GM12878 (cell line): ENCODE measurements around the gene FRMD3. TPM values are rescaled to one million over a fixed set of nuclear protein-coding genes. Genes with fewer than 3 reads are reported as not detected.

Experiments used
- ATAC-seq: fragments of 200-7000 bp; cut with Tn5 transposase; 3 replicates; pipeline ENCODE4 v1.9.1; 2020; ENCODE audit warnings: mild to moderate bottlenecking, moderate library complexity
- BruUV-seq: library from RNA; stranded (reverse); fragments of 400-500 nt; replicated peaks from 2 replicates; lab custom pipeline; 2021; lab: Mats Ljungman, UMichigan
- CTCF ChIA-PET: fragments of 300-600 bp; sonication (Branson Sonifier 250); formaldehyde crosslinking; extraction: SDS; loops from one replicate; lab custom pipeline; 2021; ENCODE audit warnings: inconsistent platforms; lab: Yijun Ruan, JAX
- POLR2A ChIA-PET: fragments of 350-600 bp; formaldehyde crosslinking; extraction: SDS; loops from one replicate; lab custom pipeline; 2021; ENCODE audit warnings: inconsistent platforms; lab: Charles Lee
- RAD21 ChIA-PET: fragments of 300-600 bp; sonication (Branson Sonifier 250); formaldehyde crosslinking; loops from one replicate; lab custom pipeline; 2023; ENCODE audit warnings: antibody characterized with exemption; ENCODE audit not compliant: unreplicated experiment; lab: Charles Lee
- SMC1A ChIA-PET: fragments of 300-600 bp; sonication (Branson Sonifier 250); formaldehyde crosslinking; loops from one replicate; lab custom pipeline; 2023; ENCODE audit not compliant: unreplicated experiment, uncharacterized antibody; lab: Charles Lee
- DNase-seq: peaks from one replicate; pipeline ENCODE4 v3.0.0-alpha.2; 2011; ENCODE audit warnings: low read depth, low spot score
- FAIRE-seq: peaks from 3 replicates; lab custom pipeline; 2011; peaks lifted over from hg19 to GRCh38; lab: Jason Lieb, UNC
- H2AFZ ChIP-seq: 2 replicates; pipeline ENCODE4 v1.6.0; 2011; ENCODE audit warnings: low read depth, low read length, control low read depth; ENCODE audit not compliant: control insufficient read depth
- H3K27ac ChIP-seq: 2 replicates; pipeline ENCODE4 v1.5.1; 2011; ENCODE audit warnings: control low read depth; ENCODE audit not compliant: control insufficient read depth, insufficient read depth
- H3K27me3 ChIP-seq, 2 experiments: replicated peaks in 1 of 2; 2 replicates each; pipeline versions ENCODE4 v1.6.0 to v1.6.1; 2011; ENCODE audit warnings: low read length in 1 of 2; ENCODE audit not compliant: control insufficient read depth in 2 of 2, insufficient read depth in 2 of 2
- H3K36me3 ChIP-seq, 2 experiments: 2 replicates each; pipeline ENCODE4 v1.5.1; 2011; ENCODE audit warnings: low read length in 1 of 2; ENCODE audit not compliant: control insufficient read depth in 2 of 2, insufficient read depth in 2 of 2
- H3K4me1 ChIP-seq: 2 replicates; pipeline ENCODE4 v1.6.1; 2011; ENCODE audit warnings: mild to moderate bottlenecking, low read length, moderate library complexity, mixed read lengths; ENCODE audit not compliant: control insufficient read depth, insufficient read depth
- H3K4me2 ChIP-seq: 2 replicates; pipeline ENCODE4 v1.6.0; 2011; ENCODE audit warnings: control low read depth; ENCODE audit not compliant: control insufficient read depth, insufficient read depth
- H3K4me3 ChIP-seq: fragments of 200-600 bp; sonication (generic); 2 replicates; pipeline ENCODE4 v1.5.1; 2016
- H3K79me2 ChIP-seq: 2 replicates; pipeline ENCODE4 v1.6.0; 2011; ENCODE audit warnings: low read length; ENCODE audit not compliant: control insufficient read depth, insufficient read depth
- H3K9ac ChIP-seq: 2 replicates; pipeline ENCODE4 v1.8.0; 2011; ENCODE audit warnings: low read length, control low read depth, mixed read lengths; ENCODE audit not compliant: control insufficient read depth, insufficient read depth
- H3K9me3 ChIP-seq: replicated peaks from 3 replicates; pipeline ENCODE4 v1.5.1; 2011; ENCODE audit warnings: mild to moderate bottlenecking, low read length; ENCODE audit not compliant: control insufficient read depth, insufficient read depth
- H4K20me1 ChIP-seq: 2 replicates; pipeline ENCODE4 v1.6.0; 2011; ENCODE audit not compliant: control insufficient read depth, insufficient read depth
- PKNOX1 ChIP-seq: fragments of 450-650 bp; IDR thresholded peaks from 2 replicates; pipeline ENCODE4 v1.6.1; 2016; ENCODE audit warnings: mild to moderate bottlenecking
- WGBS: methylation state at CpG from one replicate; pipeline ENCODE4 v1.1.6; 2016; ENCODE audit warnings: low lambda C conversion rate; ENCODE audit not compliant: insufficient replicate concordance, insufficient coverage; ENCODE audit errors: missing lambda C conversion rate; 5-methylcytosine and 5-hydroxymethylcytosine counted together
- in situ Hi-C: fragments of 300-500 bp; cut with MboI; formaldehyde crosslinking; loops from 9 replicates; pipeline ENCODE4 v1.14.3; 2018; ENCODE audit warnings: mixed read lengths
- intact Hi-C: fragments of 100-400 bp; cut with micrococcal nuclease; formaldehyde crosslinking; loops from one replicate; pipeline ENCODE4 v1.14.2; 2022; ENCODE audit not compliant: unreplicated experiment
- polyA plus RNA-seq, 11 experiments: library from polyadenylated mRNA; depleted of rRNA in 4 of 11; unstranded in 6 of 11; stranded (reverse) in 5 of 11; fragments of >200 nt; fragmentation: Nextera tagmentation in 4 of 11; fragmentation: Illumina TruSeq in 1 of 11; extraction: Ambion mirVana in 4 of 11; extraction: Trizol in 1 of 11; gene quantifications; 1 replicate in 1 of 11; 2 replicates in 10 of 11; pipeline versions ENCODE4 v1.2.1 to v1.2.3, GENCODE V29; 2011 to 2016; ENCODE audit warnings: inconsistent platforms in 2 of 11, missing spikeins in 2 of 11, low read depth in 1 of 11
- total RNA-seq, 4 experiments: library from RNA; depleted of rRNA in 3 of 4; stranded (reverse); fragments of >200 nt in 3 of 4; fragmentation: Illumina TruSeq in 1 of 4; extraction: Trizol in 1 of 4; gene quantifications; 2 replicates each; pipeline versions ENCODE4 v1.2.1 to v1.2.3, GENCODE V29; 2013 to 2021
- TF ChIP-seq, protein P1 (sequence below): fragments of 450-650 bp; IDR thresholded peaks from 2 replicates; pipeline ENCODE4 v1.6.1; 2017; ENCODE audit warnings: mild to moderate bottlenecking, moderate library complexity

FRMD3 gene
- total and polyA plus RNA-seq, 10 of the 15 experiments (the other 5 are each of a cell fraction or from before 2014, with no cell fraction given): 0.04 to 0.68 (median 0.21) TPM; not detected in 1

- RAD21 ChIA-PET: no interaction called here
- H3K36me3 ChIP-seq: no peaks in the 10 kb centered on the region
- SMC1A ChIA-PET: interaction anchor here (1.5 kb wide), 1 partner anchor 11 kb away, joined by 3 read pairs; no protein-coding TSS in a partner anchor
- intact Hi-C loops (no loop called here), in situ Hi-C loops (no loop called here)
- no peaks in the 10 kb centered on the region for H4K20me1 ChIP-seq
- H3K79me2 ChIP-seq: no peaks in the 10 kb centered on the region
- H3K9ac ChIP-seq: no peak overlapping the region
- WGBS: 79% methylated on average over 5 of the region's 5 CpGs
- CTCF ChIA-PET: interaction anchor here (1.2 kb wide), 1 partner anchor 40 kb away, joined by 3 read pairs; no protein-coding TSS in a partner anchor
- no peak for DNase-seq
- peak overlapping the region; percentile 50; the same call in 1 of the 2 replicates for H3K4me3 ChIP-seq
- FAIRE-seq: no peak
- 0 out of 2 replicates have a peak overlapping the region, but pooled peaks have one; percentile 61 for H3K27ac ChIP-seq
- no peaks in the 10 kb centered on the region for H3K9me3 ChIP-seq
- no peaks in the 10 kb centered on the region for H3K27me3 ChIP-seq
- peak; percentile 13; the same call in 1 of the 3 replicates for ATAC-seq
- H2AFZ ChIP-seq: no peak overlapping the region
- POLR2A ChIA-PET: no interaction called here
- peak overlapping the region; percentile 99 for H3K4me2 ChIP-seq
- TSS peak; percentile 73 for BruUV-seq
- peaks cover 12% of the 10 kb centered on the region; the same call in 1 of the 2 replicates for H3K4me1 ChIP-seq
- TF ChIP-seq PKNOX1: no peak
- TF ChIP-seq, protein P1, sequence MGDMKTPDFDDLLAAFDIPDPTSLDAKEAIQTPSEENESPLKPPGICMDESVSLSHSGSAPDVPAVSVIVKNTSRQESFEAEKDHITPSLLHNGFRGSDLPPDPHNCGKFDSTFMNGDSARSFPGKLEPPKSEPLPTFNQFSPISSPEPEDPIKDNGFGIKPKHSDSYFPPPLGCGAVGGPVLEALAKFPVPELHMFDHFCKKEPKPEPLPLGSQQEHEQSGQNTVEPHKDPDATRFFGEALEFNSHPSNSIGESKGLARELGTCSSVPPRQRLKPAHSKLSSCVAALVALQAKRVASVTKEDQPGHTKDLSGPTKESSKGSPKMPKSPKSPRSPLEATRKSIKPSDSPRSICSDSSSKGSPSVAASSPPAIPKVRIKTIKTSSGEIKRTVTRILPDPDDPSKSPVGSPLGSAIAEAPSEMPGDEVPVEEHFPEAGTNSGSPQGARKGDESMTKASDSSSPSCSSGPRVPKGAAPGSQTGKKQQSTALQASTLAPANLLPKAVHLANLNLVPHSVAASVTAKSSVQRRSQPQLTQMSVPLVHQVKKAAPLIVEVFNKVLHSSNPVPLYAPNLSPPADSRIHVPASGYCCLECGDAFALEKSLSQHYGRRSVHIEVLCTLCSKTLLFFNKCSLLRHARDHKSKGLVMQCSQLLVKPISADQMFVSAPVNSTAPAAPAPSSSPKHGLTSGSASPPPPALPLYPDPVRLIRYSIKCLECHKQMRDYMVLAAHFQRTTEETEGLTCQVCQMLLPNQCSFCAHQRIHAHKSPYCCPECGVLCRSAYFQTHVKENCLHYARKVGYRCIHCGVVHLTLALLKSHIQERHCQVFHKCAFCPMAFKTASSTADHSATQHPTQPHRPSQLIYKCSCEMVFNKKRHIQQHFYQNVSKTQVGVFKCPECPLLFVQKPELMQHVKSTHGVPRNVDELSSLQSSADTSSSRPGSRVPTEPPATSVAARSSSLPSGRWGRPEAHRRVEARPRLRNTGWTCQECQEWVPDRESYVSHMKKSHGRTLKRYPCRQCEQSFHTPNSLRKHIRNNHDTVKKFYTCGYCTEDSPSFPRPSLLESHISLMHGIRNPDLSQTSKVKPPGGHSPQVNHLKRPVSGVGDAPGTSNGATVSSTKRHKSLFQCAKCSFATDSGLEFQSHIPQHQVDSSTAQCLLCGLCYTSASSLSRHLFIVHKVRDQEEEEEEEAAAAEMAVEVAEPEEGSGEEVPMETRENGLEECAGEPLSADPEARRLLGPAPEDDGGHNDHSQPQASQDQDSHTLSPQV: no peak
- TF ChIP-seq, all 136 proteins: peak for 0
These were observed 65.4 kb downstream of the FRMD3 start for GRCh38 chr9:83472764-83473163.
